Measurements from ENCODE around the gene ZBTB16. TPM values are rescaled to one million over a fixed set of nuclear protein-coding genes. Genes with fewer than 3 reads are reported as not detected.

The ZBTB16 gene
- polyA plus RNA-seq, 3 donors: 4.1 to 12.3 (median 8.3) TPM

- Mint-ChIP-seq H3K4me1 (peaks cover 18% of the 10 kb centered on the region), H3K9me3 (no peaks in the 10 kb centered on the region), H3K36me3 (no peaks in the 10 kb centered on the region), H3K4me3 (peak overlapping the region in 1 of 2 donors; percentile 71), H3K27me3 (ENCODE audit: low read depth in 3 of 3) (peaks cover 8 to 13% (median 11%) of the 10 kb centered on the region in 3 donors), H3K27ac (no peak overlapping the region)
- Histone ChIP-seq H3K4me1 (ENCODE audit: control insufficient read depth in 1 of 2, insufficient read depth in 2 of 2, low read length in 2 of 2) (peaks cover 14 to 17% of the 10 kb centered on the region in 2 donors), H3K27me3 (ENCODE audit: control insufficient read depth in 2 of 2, insufficient read depth in 2 of 2, low read length in 2 of 2) (peaks cover 0 to 4% of the 10 kb centered on the region in 2 donors), H3K4me3 (replicated peaks in 1 of 3; ENCODE audit: low read depth in 2 of 3, low read length in 3 of 3) (no peak overlapping the region), H3K79me2 (ENCODE audit: insufficient read depth, low read length) (no peaks in the 10 kb centered on the region), H3K9ac (ENCODE audit: insufficient read depth, low read length, poor library complexity, severe bottlenecking) (no peak overlapping the region), H3K9me3 (replicated peaks in 1 of 2; ENCODE audit: control insufficient read depth in 1 of 2, insufficient read depth in 1 of 2, low read length in 2 of 2) (no peaks in the 10 kb centered on the region), H4K20me1 (ENCODE audit: insufficient read depth, low read length) (no peaks in the 10 kb centered on the region), H2AFZ (ENCODE audit: insufficient read depth, low read depth, low read length, poor library complexity, severe bottlenecking) (no peak overlapping the region), H3K36me3 (replicated peaks in 1 of 2; ENCODE audit: control insufficient read depth in 1 of 2, insufficient read depth in 2 of 2, low read length in 2 of 2) (no peaks in the 10 kb centered on the region), H3K27ac (ENCODE audit: low read depth in 1 of 2, low read length in 2 of 2) (no peak overlapping the region), H3K4me2 (replicated peaks; ENCODE audit: extremely low read depth, low read length, poor library complexity, severe bottlenecking) (no peak overlapping the region)
- WGBS (ENCODE audit: insufficient coverage): no CpG with 5 or more reads among the region's 3 CpGs
- no peak for DNase-seq
- intact Hi-C loops (cut with micrococcal nuclease): loop anchor here (1.0 to 5.0 kb wide), 4 partner anchors 140 to 224 kb away; no protein-coding TSS in a partner anchor
- no peak for TF ChIP-seq CTCF (IDR thresholded peaks at IDR 0.05)
Observed at GRCh38 chr11:114036958-114037357, 22.6 kb upstream of the ZBTB16 start.

- intact Hi-C loops (cut with micrococcal nuclease): loop anchor here (5.0 kb wide), 2 partner anchors 138 to 143 kb away; no protein-coding TSS in a partner anchor
- Mint-ChIP-seq H3K36me3 (no peaks in the 10 kb centered on the region), H3K9me3 (no peaks in the 10 kb centered on the region), H3K27ac (no peak overlapping the region), H3K27me3 (ENCODE audit: low read depth in 3 of 3) (peaks cover 8 to 13% (median 11%) of the 10 kb centered on the region in 3 donors), H3K4me1 (peaks cover 8% of the 10 kb centered on the region), H3K4me3 (no peak overlapping the region)
- Histone ChIP-seq H3K4me2 (replicated peaks; ENCODE audit: extremely low read depth, low read length, poor library complexity, severe bottlenecking) (no peak overlapping the region), H3K36me3 (replicated peaks in 1 of 2; ENCODE audit: control insufficient read depth in 1 of 2, insufficient read depth in 2 of 2, low read length in 2 of 2) (no peaks in the 10 kb centered on the region), H3K4me3 (replicated peaks in 1 of 3; ENCODE audit: low read depth in 2 of 3, low read length in 3 of 3) (no peak overlapping the region), H3K27me3 (ENCODE audit: control insufficient read depth in 2 of 2, insufficient read depth in 2 of 2, low read length in 2 of 2) (peaks cover 0 to 4% of the 10 kb centered on the region in 2 donors), H3K79me2 (ENCODE audit: insufficient read depth, low read length) (no peaks in the 10 kb centered on the region), H3K27ac (ENCODE audit: low read depth in 1 of 2, low read length in 2 of 2) (no peak overlapping the region), H2AFZ (ENCODE audit: insufficient read depth, low read depth, low read length, poor library complexity, severe bottlenecking) (no peak overlapping the region), H3K4me1 (ENCODE audit: control insufficient read depth in 1 of 2, insufficient read depth in 2 of 2, low read length in 2 of 2) (peaks cover 9 to 10% of the 10 kb centered on the region in 2 donors), H4K20me1 (ENCODE audit: insufficient read depth, low read length) (no peaks in the 10 kb centered on the region), H3K9me3 (replicated peaks in 1 of 2; ENCODE audit: control insufficient read depth in 1 of 2, insufficient read depth in 1 of 2, low read length in 2 of 2) (no peaks in the 10 kb centered on the region), H3K9ac (ENCODE audit: insufficient read depth, low read length, poor library complexity, severe bottlenecking) (no peak overlapping the region)
- no CpG with 5 or more reads among the region's 3 CpGs for WGBS (ENCODE audit: insufficient coverage)
- DNase-seq: no peak
- TF ChIP-seq CTCF (IDR thresholded peaks at IDR 0.05): no peak
Observed at GRCh38 chr11:114039551-114039950, 20.0 kb upstream of the ZBTB16 start.
